EL (cell line): Measurements from ENCODE around the gene GALNT10.
A peak's percentile ranks its signal among the peaks of the same experiment; 100 is the strongest.

ENCODE experiments used
- DNase-seq: peaks from one replicate; pipeline ENCODE4 v3.0.0-alpha.2; 2016

Gene GALNT10

GRCh38 chr5:154329519-154330040, 139.0 kb downstream of the GALNT10 start:
- DNase-seq, result no peak

GRCh38 chr5:154330097-154330667, 139.6 kb downstream of the GALNT10 start:
- DNase-seq, result no peak

- no peak for DNase-seq
These were observed 140.7 kb downstream of the GALNT10 start for GRCh38 chr5:154331232-154331631.

GRCh38 chr5:154331924-154332323, 141.4 kb downstream of the GALNT10 start:
- no peak for DNase-seq

GRCh38 chr5:154332451-154332850, 141.9 kb downstream of the GALNT10 start:
- no peak for DNase-seq

- no peak for DNase-seq
These were observed 142.5 kb downstream of the GALNT10 start for GRCh38 chr5:154333016-154333415.

- no peak for DNase-seq
These were observed 144.0 kb downstream of the GALNT10 start for GRCh38 chr5:154334406-154335064.

- no peak for DNase-seq
These were observed 144.5 kb downstream of the GALNT10 start for GRCh38 chr5:154335065-154335448.

- DNase-seq, result no peak
These were observed 151.1 kb downstream of the GALNT10 start for GRCh38 chr5:154341620-154342019.

- DNase-seq, result no peak
These were observed 151.7 kb downstream of the GALNT10 start for GRCh38 chr5:154342211-154342610.

GRCh38 chr5:154342963-154343362, 152.4 kb downstream of the GALNT10 start:
- DNase-seq, result no peak

GRCh38 chr5:154344461-154344860, 153.9 kb downstream of the GALNT10 start:
- no peak for DNase-seq

- DNase-seq, result no peak
These were observed 154.9 kb downstream of the GALNT10 start for GRCh38 chr5:154345255-154345952.

- no peak for DNase-seq
These were observed 155.9 kb downstream of the GALNT10 start for GRCh38 chr5:154346427-154346826.

- DNase-seq, result no peak
These were observed 159.2 kb downstream of the GALNT10 start for GRCh38 chr5:154349626-154350264.

- DNase-seq, result no peak
These were observed 160.6 kb downstream of the GALNT10 start for GRCh38 chr5:154351141-154351540.

GRCh38 chr5:154351566-154351965, 161.0 kb downstream of the GALNT10 start:
- no peak for DNase-seq

GRCh38 chr5:154352960-154353548, 162.5 kb downstream of the GALNT10 start:
- DNase-seq, result no peak

GRCh38 chr5:154355129-154355611, 164.6 kb downstream of the GALNT10 start:
- no peak for DNase-seq

- DNase-seq, result peak; percentile 66
These were observed 165.6 kb downstream of the GALNT10 start for GRCh38 chr5:154356020-154356655.

GRCh38 chr5:154356958-154357357, 166.4 kb downstream of the GALNT10 start:
- DNase-seq, result no peak

GRCh38 chr5:154358516-154359220, 168.1 kb downstream of the GALNT10 start:
- no peak for DNase-seq
